GM23338 (cell line): ENCODE results near the gene USP24.
"Not testable (repeated sequence)": the region's sequence is repeated elsewhere in the genome, so short reads cannot be mapped to it uniquely, and the experiment has no call there.

Experiments used
- EZH2 ChIP-seq: fragments of 200-600 bp; sonication (generic); IDR thresholded peaks from one replicate; pipeline ENCODE4 v1.8.0; 2017; ENCODE audit warnings: antibody characterized with exemption, mild to moderate bottlenecking, low read depth; ENCODE audit not compliant: unreplicated experiment
- EZH2phosphoT487 ChIP-seq: fragments of 200-600 bp; sonication (generic); IDR thresholded peaks from one replicate; pipeline ENCODE4 v1.8.1; 2018; ENCODE audit warnings: antibody characterized with exemption; ENCODE audit not compliant: unreplicated experiment
- JUNB ChIP-seq: IDR thresholded peaks from one replicate; pipeline ENCODE4 v1.6.1; 2016; ENCODE audit warnings: antibody characterized with exemption; ENCODE audit not compliant: unreplicated experiment

GRCh38 chr1:55229726-55230125, 14.6 kb upstream of the USP24 start:
- not testable (repeated sequence) for TF ChIP-seq JUNB, EZH2, EZH2phosphoT487
